Smooth muscle cell of bladder (primary cell): Measurements from ENCODE around the gene TAF11L2. TPM values are rescaled to one million over a fixed set of nuclear protein-coding genes. Genes with fewer than 3 reads are reported as not detected.

Experiments
- total RNA-seq: library from RNA; depleted of rRNA; stranded (reverse); fragments of >200 nt; gene quantifications from 2 replicates; pipeline ENCODE4 v1.2.3, GENCODE V29; 2014

Gene TAF11L2
- not detected in 2 replicates for total RNA-seq

GRCh38 chr5:17497931-17498330, at the start of gene TAF11L2:
TSS of gene TAF11L2 (plus strand) at chr5:17498231.

GRCh38 chr5:17518067-17518466, 20.0 kb downstream of the TAF11L2 start, which contains the start of gene TAF11L3:
TSS of gene TAF11L3 (plus strand) at chr5:17518367.

GRCh38 chr5:17521501-17521900, 23.5 kb downstream of the TAF11L2 start, which contains the start of gene TAF11L4:
TSS of gene TAF11L4 (plus strand) at chr5:17521801.

GRCh38 chr5:17524935-17525334, 26.9 kb downstream of the TAF11L2 start, which contains the start of gene TAF11L5:
TSS of gene TAF11L5 (plus strand) at chr5:17525235.

GRCh38 chr5:17528369-17528768, 30.3 kb downstream of the TAF11L2 start, which contains the start of gene TAF11L6:
TSS of gene TAF11L6 (plus strand) at chr5:17528669.

Other genes with a start within 250 kb of the TAF11L2 start
- gene TAF11L3, start 20.1 kb downstream of the TAF11L2 start, total RNA-seq, result not detected in 2 replicates
- gene TAF11L4, start 23.6 kb downstream of the TAF11L2 start, total RNA-seq, result not detected in 2 replicates
- not detected in 2 replicates for gene TAF11L5, start 27.0 kb downstream of the TAF11L2 start, total RNA-seq
- gene TAF11L6, start 30.4 kb downstream of the TAF11L2 start, total RNA-seq, result not detected in 2 replicates
- not detected in 2 replicates for gene TAF11L7, start 87.5 kb downstream of the TAF11L2 start, total RNA-seq
- not detected in 2 replicates for gene TAF11L8, start 92.7 kb downstream of the TAF11L2 start, total RNA-seq
- gene TAF11L9, start 96.2 kb downstream of the TAF11L2 start, total RNA-seq, result not detected in 2 replicates
- gene TAF11L10, start 99.6 kb downstream of the TAF11L2 start, total RNA-seq, result not detected in 2 replicates
- 0.14 and 0.18 TPM in 2 replicates for gene TAF11L11, start 106.0 kb downstream of the TAF11L2 start, total RNA-seq
- gene TAF11L12, start 112.2 kb downstream of the TAF11L2 start, total RNA-seq, result not detected in 2 replicates
- not detected in 2 replicates for gene TAF11L13, start 133.9 kb downstream of the TAF11L2 start, total RNA-seq
- not detected in 2 replicates for gene TAF11L14, start 136.2 kb downstream of the TAF11L2 start, total RNA-seq